Raji (cell line): Measurements from ENCODE around the gene RADX.

ENCODE experiments used
- POLR2A ChIP-seq: IDR thresholded peaks from 2 replicates; pipeline ENCODE4 v1.6.1; 2011; ENCODE audit warnings: low read depth, low read length, control low read depth; ENCODE audit not compliant: insufficient read depth

Gene RADX

DNA sequence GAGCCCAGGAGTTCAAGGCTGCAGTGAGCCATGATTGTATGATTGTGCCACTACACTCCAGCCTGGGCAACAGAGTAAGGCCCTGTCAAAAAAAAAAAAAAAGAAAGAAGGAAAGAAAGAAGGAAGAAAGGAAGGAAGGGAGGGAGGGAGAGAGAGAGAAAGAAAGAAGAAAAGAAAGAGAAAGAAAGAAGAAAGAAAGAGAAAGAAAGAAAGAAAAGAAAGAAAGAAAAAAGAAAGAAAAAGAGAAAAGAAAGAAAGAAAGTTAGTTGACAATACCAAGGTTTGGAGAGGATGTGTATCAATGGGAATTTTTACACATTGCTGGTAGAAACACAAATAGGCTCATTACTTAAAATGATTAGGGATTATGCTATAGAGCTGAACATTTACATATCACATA is 19.8 kb downstream of the RADX start:
- TF ChIP-seq POLR2A, result no peak

- TF ChIP-seq POLR2A, result no peak
Observed at GRCh38 chrX:106649523-106650428, 38.0 kb downstream of the RADX start.

- TF ChIP-seq POLR2A, result no peak
Observed at GRCh38 chrX:106670631-106671030, 58.9 kb downstream of the RADX start.

DNA sequence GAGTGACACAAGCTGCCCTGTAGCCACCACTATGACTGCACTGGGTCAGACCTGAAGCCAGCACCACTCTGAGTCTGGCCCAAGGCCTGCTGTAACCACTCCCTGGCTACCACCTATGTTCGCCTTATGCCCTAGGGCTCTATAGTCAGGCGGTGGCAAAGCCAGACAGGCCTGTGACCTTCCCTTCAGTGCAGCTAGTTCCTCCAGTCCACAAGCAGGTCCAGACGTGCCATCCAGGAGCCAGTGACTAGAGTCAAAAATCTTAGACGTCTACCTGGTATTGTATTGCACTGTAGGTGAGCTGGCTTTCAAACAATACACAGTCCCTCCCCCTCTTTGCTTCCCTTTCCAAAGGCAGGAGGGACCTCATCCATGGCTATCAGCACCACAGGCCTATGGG is 60.7 kb downstream of the RADX start:
- no peak for TF ChIP-seq POLR2A

- no peak for TF ChIP-seq POLR2A
Observed at GRCh38 chrX:106680716-106681115, 68.9 kb downstream of the RADX start.

GRCh38 chrX:106684207-106684606 is 72.4 kb downstream of the RADX start:
- no peak for TF ChIP-seq POLR2A

- TF ChIP-seq POLR2A, result no peak
Observed at GRCh38 chrX:106692425-106693065, 80.8 kb downstream of the RADX start.

GRCh38 chrX:106696502-106696901 is 84.7 kb downstream of the RADX start:
- TF ChIP-seq POLR2A, result no peak

GRCh38 chrX:106698693-106699092 is 86.9 kb downstream of the RADX start:
- TF ChIP-seq POLR2A, result no peak

DNA sequence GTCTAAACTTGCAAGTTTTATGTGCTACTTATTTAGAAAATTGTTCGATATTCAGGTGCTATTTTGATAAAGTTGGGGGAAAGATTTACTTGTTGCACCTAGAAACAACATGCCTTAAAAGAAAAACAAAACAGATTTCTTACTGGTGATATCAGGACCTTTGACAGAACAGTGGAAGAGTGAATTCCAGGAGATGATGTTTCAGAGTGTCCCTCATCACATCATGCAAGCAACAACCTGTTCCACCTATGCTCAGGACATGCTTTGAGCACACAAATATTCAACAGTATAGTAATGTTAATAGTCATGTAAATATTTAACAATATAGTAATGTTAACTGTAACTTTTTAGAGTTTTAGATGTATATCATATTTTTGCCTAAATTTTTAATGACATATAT is 90.9 kb downstream of the RADX start:
- no peak for TF ChIP-seq POLR2A

GRCh38 chrX:106706466-106706865 is 94.7 kb downstream of the RADX start:
- no peak for TF ChIP-seq POLR2A

DNA sequence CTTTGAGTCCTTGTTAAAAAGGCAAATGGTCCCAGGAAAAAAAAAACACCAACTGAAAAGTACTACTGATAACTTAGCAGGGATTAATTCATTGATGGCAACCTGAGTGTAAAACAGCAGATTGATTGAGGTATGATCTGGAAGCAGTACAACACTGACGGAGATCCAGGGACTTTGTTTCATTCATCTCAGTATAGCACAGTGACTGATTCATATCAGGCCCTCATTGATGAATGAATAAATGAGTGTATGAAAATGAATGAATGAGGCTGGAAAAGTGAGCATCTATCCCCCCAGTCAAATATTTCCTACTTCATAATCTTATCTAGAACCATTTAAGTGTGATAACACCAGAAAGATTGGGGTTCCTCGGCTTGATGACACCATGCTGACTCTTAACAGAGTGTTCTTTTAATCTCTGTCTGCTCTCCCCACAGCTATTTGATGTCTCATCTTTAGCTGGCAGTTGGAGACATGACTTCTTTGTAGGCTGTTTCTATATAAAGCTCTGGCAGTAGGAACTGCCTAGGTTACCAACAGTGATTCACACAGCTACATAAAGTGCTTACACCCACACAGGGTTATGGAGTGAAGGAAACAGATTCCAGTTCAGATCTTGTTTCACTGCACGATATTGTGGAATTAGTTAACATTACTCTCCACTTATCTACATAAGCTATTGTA is 96.1 kb downstream of the RADX start:
- TF ChIP-seq POLR2A, result no peak

GRCh38 chrX:106710771-106711170 is 99.0 kb downstream of the RADX start:
- no peak for TF ChIP-seq POLR2A

DNA sequence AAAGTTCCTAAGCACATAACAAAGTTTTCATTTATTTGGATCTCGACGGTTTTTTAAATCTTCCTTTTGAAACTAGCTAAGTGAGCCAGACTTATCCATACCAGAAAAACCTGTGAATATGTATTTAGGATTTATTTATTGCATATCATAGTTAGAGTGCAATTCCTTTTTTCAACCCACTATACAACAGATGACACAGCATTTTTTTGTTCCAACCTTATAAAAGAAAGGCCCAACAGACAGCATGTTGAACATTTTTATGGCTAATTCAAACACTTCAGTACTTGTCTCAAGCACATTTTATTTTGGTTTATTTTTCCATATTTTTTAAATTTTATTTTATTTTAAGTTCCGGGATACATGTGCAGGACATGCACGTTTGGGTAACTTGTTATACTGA is 99.6 kb downstream of the RADX start:
- no peak for TF ChIP-seq POLR2A

GRCh38 chrX:106716004-106716403 is 104.2 kb downstream of the RADX start:
- no peak for TF ChIP-seq POLR2A

- no peak for TF ChIP-seq POLR2A
Observed at GRCh38 chrX:106716463-106716862, 104.7 kb downstream of the RADX start.
